Suprapubic skin (tissue), 4 donors: ENCODE results near the gene TOPORS.

Experiments
- POLR2A ChIP-seq, 2 donors: fragments of 450-650 bp; IDR thresholded peaks; one replicate each; pipeline ENCODE4 v1.6.1; 2017; ENCODE audit warnings: antibody characterized with exemption in 2 of 2, mild to moderate bottlenecking in 2 of 2, moderate library complexity in 2 of 2
- POLR2AphosphoS5 ChIP-seq, 3 donors: sonication (generic); formaldehyde crosslinking; IDR thresholded peaks; one replicate each; pipeline ENCODE4 v1.6.1; 2017; ENCODE audit warnings: antibody characterized with exemption in 3 of 3

DNA sequence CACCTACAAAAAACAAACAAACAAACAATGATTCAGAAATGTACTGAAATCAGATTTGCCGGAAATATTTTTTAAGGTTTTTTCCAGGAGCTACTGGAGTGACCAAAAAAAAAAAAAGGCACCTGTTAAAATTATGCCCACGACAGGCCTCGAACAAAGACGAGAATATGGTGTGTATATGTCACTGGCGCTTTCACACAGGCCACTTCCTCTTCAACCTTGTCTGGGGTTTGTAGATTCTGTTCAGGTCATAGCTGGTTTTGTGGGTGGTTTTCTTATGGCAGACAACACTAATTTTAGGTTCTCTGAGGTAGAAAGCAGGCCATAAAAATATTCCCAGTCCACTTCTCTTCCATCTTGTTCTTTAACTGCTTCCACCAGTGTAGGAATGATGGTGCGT lies 13.6 kb upstream of the TOPORS start:
- TF ChIP-seq POLR2AphosphoS5 (IDR thresholded peaks at IDR 0.05) (no peak), POLR2A (IDR thresholded peaks at IDR 0.05) (no peak)
